ENCODE results near the gene DUSP2.
"Not testable (repeated sequence)": the region's sequence is repeated elsewhere in the genome, so short reads cannot be mapped to it uniquely, and the experiment has no call there.

Gene DUSP2

DNA sequence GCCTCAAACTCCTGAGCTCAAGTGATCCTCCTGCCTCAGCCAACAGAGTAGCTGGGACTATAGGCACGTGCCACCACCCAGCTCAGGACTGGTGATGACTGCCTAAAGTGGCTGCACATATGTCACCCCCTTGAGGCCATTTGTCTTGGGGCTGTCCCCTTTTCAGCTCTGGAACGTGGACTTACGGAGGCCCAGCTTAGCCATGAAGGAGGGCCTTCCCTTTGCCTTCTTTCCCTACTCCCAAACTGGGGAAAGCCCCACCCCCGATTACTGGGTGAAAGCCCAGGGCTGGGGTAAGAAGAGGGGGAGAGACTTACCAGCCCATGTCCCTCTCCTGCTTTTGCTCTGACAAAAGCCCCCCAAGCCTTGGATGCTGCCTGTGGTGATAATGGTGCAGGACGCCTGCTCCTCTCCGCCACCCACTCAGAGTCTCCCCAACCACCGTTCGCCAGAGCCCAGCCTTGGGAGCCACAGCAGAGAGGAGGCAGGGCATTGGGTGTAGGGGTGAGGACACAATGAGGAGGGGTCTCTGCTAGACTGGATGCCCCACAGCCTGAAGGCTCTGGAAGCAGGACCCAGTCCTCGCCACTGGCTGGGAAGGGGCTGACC is 2.5 kb upstream of the DUSP2 start:
- peak; percentile 55 for DNase-seq (ENCODE audit: low spot score)

DNA sequence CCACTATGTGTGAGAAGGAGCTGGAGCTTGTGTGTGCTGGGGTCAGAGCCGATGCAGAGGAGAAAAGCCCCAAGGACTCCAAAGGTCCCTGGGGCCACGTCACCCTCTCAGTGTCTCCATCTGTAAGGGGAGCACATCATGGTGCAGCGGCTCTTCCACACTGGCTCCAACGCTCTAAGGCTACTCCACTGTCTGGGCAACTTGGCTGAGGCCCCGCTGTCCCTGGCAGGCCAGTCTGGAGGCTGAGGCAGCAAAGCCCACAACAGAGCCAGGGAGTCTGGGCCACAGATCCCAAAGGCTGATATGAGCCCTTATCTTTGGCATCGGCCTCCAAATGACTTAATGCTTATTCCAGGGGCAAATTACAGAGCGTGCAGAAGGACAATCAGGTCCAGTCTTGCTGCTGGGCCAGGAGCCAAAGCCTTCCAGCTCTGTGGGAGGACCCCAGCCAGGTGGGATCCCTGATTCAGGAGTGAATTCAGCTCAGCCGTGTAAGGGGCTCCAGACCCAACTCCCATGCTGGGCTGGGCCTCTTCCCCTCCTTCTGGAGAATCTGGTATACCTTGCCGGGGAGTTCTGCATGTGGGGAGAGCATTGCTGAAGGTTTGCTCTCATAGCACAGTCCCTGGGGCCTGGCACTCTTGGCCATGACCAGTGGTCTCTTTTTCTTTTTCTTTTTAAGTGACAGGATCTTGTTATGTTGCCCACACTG is 1.8 kb upstream of the DUSP2 start:
- no peak for DNase-seq (ENCODE audit: low spot score)

DNA sequence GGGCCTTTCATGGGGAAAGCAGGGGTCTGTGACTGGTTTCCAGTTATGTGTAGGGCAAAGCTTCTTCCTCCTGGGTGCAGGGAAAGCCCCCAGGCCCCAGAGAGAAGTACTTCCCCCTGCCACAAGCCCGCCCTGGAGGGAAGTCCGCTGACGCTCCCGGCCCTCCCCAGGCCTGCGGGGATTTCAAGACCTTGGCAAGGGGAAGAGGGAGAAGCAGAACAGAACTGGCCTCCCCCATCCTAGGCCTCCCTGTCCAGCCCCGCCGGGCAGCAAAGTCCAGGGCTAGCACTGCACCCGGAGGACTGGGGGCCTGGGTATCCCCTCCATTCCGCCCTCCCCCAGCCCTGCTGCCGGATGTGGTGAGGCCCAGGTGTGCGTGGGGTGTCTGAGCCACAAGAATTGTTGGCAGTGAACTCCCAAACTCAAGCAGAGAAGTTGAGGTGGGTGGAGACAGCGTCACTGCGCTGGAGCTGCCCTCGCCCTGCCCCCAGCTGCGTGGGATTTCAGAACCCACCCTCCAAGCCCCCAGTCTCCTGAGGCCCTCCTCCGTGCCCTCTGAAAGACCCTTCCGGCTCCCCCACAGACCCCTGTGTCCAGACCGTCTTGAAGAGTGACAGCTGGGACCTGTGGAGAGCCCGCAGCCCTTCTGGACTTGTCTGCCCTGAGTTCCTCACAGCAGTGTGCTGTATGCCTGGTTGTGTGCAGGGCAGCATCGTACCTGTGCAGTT is 1.1 kb upstream of the DUSP2 start:
- DNase-seq (ENCODE audit: low spot score) = peak; percentile 84

DNA sequence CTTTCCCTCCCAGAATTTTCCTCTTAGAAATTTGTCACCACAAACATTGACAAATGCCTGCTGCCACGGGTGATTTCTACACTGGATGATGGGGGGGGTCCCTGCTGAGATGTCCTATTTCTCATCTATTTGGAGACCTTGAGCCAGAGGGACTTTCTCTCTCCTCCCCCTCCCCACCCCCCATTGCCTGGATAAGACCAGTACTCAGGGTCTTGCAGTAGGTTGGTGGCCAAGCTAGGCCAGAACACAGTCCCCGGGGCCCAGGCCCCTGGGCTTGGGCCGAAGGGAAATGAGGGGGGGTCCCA is 560 bp upstream of the DUSP2 start:
- no peak for DNase-seq (ENCODE audit: low spot score)

DNA sequence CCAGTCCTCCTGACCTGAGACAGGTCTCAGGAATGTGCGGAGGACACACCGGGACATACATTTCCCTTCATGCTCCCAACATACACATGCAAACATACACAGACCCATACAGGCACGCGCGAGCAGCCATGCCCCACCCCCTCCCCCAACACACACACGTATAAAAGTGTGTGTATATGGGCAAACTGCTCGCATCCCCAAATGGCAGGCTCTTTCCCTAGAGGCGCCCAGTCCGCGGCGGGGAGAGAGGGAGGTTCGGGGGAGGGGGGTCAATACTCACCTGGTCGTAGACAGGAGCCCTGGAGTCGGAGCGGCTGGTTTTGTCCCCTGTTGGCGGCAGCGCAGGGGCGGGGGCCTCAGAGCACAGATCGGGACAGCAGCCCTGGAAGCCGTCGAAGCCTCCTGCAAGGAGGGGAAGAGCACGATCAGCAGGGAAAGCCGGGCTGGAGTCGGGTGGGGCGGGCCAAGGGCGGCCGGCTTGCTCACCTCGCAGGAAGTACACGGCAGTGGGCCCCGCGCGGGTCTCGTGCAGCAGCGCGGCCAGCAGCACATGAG is 682 bp downstream of the DUSP2 start:
- DNase-seq (ENCODE audit: low spot score) = peak; percentile 37

DNA sequence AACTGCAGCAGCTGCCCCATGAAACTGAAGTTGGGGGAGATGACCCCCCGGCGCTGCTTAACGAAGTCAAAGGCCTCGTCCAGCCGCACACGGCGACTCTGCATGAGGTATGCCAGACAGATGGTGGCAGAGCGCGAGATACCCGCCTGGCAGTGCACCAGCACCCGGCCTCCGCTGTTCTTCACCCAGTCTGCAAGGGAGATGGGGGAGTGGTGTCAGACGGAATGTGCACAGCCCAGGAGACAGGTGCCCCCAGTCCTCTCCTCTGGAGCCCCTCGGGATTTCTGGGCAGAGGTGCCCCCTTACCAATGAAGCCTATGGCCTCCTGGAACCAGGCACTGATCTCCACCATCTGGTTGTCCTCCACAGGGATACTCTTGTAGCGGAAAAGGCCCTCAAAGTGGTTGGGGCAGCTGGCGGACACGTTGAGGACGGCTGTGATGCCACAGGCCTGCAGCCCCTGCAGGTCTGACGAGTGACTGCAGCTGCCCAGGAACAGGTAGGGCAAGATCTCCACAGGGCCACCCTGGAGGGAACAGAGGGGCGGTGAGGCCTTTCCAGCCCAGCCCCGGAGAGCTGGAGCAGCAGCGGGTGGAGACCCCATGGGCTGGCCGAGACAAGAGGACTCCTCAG is 1.3 kb downstream of the DUSP2 start:
- peak; percentile 65 for DNase-seq (ENCODE audit: low spot score)

DNA sequence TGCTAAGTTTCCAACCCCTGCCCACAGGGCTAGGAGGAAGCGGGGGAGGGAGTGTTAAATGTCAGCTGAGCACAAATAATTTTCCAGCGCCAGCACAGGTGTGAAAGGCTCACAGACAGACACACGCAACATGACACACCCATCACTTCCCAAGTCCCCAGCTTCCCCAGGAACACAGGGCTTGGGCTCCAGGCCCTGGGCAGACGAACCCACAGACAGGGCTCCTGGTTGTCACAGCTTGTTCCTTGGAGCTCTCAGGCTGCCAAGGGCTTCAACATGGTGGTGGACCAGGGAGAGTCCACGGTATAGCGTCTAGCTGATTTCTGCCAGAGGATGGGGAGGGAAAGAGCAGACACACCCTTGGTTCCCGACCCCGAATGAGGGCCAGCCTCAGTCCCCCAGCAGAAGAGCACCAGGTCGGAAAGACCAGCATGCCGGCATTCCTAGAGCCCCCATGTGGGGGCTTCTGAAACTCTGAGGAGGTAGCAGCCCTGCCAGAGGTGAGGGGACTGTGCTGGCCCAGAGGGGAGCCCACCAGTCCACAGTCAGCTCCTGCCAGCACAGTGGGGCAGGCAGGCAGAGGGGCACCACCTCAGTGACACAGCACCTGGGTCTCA is 1.9 kb downstream of the DUSP2 start:
- no peak for DNase-seq (ENCODE audit: low spot score)

DNA sequence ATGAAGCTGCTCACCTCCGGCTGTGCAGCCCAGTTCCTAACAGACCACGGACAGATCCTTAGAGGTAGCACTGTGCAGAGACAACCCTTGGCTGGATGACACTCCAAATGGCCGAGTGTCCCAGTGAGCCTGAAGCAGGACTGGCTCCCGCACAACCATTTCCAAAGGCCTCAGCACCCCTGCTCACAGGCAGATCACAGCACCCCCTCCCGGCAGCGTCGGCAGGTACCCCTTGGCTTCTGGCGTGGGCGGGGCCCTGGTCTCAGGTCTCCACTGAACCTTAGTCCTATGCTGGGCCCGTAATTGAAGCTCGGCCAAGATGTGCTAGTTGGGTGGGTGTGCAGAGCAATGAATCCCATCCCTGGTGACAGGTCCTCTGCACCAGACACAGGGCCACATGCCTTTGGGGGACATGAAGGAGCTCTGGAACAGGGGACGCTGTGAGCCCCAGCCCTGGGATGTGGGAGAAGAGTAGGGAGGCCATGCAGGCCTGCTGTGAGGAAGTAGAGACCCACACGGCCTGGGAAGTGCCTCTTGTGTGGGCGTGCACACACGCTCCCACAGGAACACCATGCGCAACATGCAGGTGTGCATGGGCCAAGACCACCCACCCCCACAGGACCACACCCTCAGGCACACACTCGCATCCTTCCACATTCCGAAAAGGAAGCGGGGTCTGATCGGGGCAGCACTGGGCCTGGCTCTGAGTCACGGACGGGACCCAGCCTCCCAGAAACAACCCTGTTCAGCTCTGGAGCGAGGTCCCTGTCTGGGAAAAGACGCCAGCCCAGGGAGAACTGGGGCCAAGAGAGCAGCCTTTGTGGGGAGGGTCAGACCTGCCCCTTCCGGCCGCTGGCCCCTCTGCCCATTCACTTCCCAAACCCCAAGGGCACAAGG is 2.8 kb downstream of the DUSP2 start:
- DNase-seq (ENCODE audit: low spot score) = peak; percentile 71

DNA sequence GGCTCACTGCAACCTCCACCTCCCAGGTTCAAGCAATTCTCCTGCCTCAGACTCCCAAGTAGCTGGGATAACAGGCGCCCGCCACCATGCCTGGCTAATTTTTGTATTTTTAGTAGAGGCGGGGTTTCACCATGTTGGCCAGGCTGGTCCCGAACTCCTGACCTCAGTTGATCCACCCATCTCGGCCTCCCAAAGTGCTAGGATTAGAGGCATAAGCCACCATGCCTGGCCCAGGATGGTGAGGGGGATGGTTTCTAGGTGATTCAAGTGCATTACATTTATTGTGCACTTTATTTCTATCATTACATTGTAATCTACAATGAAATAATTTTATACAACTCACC is 3.6 kb downstream of the DUSP2 start:
- not testable (repeated sequence) for DNase-seq (ENCODE audit: low spot score)

DNA sequence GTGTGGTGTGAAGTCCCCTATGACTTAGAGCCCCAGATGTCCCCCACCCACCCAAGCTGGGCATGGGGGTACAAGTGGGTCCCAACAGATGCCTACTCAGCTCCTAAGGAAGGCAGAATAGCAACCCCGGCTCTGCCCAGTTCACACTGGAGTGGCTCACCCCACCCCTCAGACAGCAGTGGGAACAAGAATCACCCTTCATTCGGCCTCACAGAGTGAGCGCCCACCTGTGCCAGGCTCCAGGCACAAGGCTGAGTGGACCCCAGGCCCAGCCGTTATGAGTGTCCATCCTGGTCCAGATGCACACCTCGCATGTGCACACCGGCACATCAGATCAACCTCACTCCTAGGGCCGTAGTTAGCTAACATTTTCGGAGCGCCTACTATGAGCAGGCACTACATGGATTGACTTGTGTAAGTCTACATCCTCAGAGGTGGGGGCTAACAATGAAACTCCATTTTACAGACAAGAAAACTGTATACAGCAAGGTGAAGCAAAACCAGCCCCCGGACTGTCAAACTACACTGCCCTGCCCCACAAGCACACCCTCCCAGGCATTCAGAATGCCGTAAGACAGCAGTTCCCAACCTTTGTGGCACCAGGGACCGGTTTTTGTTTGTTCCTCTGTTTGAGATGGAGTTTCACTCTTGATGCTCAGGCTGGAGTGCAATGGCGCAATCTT is 4.2 kb downstream of the DUSP2 start:
- no peak for DNase-seq (ENCODE audit: low spot score)

DNA sequence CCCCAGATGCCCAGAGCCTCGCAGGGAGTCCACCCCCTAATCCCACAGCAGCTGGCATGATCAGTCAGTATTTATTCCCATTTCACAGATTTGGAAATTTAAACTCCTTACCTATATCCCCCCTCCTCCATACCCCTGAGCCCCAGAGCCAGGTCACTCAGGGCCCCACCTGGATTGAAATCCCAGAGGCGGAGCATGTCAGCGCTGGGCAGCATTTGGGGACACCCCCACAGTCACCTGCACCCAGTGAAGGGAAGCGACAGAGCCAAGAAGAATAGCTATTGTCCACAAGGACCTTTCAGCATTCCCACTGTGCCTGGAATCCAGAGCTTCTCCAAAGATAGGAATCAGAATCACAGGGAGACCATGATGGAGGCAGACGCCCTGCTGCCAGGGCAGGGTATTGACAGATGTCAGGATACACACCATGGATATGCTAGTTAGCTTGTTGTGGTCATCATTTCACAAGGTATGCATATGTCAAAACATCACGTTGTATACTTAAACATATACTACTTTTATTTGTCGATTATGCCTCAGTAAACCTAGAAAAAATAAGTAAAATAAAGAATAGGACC is 6.0 kb downstream of the DUSP2 start:
- DNase-seq (ENCODE audit: low spot score) = no peak

DNA sequence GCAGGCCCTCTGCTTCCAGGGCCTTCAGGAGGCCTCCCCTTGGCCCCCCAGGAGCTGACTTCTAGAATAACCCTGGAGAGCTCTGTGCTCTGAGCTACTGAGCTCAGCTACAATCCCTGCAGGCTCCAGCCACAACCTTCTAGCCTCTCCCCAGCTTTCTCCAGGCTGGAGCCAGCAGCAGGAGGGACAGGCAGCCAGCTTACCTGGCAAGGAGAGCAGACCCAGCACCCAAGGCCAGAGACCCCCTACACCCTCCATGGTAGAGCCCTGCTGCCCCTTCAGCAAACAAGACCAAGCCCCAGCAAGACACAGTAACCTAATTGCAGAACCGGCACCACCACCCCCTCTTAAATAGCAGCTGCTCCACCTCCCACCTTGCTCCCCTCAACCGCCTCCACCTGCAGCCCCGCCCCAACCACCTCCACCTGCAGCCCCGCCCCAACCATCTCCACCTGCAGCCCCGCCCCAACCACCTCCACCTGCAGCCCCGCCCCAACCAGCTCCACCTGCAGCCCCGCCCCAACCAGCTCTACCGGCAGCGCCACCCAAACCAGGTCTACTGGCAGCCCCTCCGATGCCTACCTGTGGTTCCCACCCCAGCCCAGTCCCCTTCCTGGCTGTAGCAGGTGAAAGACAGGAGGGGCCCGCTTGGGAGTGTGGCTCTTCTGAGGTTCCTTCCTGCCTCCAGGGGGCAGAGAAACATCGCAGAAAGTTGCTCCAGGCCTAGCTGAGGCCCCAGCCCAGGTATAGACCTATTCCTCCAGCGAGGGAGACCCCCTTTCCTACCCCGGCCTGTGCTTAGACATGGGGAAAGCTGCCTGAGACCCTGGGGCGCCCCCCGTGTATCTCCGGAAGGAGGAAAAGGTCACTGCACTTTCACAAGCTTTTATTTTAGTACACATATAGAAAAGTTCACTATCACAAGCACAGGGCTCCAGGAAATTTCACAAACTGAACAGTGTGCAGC is 6.8 kb downstream of the DUSP2 start, which contains the start of gene ASTL:
ASTL (minus strand) TSS at position 324 of the 967 bp plus-strand sequence; CDS start at position 258, 66 bp downstream.
- DNase-seq (ENCODE audit: low spot score) = peak; percentile 71

DNA sequence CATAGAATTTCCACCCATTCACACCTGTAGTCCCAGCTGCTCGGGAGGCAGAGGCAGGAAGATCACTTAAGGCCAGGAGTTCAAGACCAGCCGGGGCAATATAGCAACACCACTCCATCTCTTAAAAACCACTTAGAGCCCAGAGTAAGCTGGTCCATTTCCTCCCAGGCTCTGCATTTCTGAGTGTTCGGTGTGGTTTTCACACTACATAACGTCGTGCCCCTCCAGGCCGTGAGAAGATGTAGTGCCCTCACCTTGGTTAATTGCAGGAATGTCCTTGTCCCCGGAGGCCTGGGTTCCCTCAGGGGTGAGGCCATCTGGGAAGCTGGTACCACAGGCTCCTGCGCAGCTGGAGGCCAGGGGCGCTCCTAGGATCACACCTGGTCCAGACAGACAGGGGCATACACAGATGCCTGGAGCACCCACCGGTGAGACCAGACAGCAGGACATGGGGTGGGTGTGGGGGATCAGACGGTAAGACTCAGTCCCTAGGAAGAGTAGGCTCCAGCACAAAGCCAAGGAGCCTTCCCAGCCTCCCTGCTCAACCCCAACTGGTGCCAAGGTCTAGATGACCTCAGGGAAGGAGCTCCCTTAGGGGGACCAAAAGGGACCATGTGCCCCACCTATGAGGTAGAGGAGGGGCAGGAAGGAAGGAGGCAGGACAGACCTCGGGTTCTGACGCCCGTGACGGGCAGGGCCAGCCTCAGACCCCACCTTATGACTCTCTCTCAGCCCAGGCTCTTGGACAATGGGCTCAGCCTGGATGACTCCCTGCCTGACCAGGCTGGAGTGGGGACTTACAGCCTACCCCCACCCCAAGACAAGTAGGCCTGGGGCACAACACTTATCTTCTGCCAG is 7.7 kb downstream of the DUSP2 start:
- DNase-seq (ENCODE audit: low spot score) = no peak

DNA sequence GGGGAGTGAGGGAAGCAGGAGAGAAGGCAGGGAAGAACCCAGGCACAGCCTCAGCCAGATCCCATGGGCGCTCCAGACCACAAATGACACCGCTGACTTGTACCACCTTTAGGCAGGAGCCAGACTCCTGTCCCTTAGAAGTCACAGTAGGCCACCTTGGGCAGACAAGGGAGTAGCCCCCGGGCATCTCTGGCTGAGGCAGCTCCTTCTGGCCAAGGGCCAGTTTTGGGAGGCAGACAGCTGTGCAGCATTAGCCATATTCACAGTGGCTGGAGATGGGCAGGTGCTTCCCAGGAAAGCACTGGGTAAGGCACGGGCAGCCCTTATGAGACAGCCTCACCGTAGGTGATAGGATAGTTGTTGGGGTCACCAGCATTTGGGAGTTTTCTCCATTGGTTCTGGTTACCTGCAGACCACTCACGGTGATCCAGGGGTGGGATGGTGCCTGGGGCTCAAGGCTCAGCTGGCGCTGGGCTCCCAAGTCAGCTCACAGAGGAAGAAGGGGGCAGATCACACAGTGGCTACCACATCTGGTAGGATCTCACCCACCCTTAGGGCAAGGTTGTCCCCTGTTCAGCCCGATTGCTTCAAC is 9.0 kb downstream of the DUSP2 start:
- DNase-seq (ENCODE audit: low spot score) = no peak

DNA sequence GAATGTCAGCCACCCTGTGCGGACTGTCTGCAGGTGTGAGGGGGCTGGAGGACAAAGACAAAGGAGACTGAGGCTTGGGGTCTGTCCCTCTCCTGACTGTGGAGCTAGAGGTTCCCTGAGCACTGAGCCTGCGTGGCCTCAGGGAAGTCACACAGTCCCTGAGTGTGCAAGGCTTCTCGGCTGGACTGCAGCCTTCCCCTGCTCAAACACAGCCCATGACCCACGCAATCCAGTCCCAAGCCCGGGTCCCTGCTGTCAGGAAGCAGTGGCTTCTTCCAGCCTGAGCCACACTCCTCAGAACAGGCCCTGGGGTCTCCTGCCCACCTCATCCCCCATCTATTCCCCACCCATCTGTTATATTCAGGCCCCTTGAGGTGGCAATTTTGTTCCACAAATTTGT is 9.6 kb downstream of the DUSP2 start:
- no peak for DNase-seq (ENCODE audit: low spot score)

DNA sequence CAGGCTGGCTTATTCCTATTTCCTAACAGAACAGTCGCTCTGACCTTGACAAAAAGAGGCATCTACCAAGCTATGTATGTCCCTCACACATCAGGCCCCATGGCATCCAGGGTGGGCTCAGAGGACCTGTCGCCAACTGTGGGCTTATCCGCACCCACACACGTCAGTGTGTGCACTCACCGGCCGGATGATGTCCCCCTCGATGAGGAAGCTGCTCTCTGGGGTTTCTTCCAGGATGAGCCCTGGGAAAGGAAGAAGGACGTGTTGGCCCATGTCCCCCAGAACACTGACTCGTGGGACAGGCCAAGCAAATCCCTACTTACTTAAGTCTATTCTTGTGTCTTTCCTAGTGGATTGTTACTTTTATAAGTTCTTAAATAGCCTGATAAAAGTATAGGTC is 10.1 kb downstream of the DUSP2 start:
- no peak for DNase-seq (ENCODE audit: low spot score)

DNA sequence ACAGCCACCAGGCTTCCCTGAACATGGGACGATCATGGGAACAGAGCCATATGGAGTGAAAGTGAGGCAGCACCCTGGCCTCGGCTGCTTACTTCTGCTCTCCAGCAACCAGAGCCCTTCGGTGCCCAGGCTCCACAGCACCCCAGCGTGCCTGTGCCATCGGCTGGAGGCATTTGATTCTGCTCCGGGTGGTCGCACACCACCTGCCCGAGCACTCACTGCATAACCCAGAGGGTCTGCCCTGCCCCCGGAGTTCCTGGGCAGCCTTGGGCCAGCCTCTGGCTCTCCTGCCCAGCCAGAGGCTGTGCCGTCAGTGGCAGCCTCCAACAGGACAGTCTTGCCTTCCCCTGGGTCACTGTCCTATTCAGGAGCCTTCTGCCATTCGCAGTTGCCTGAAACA is 10.8 kb downstream of the DUSP2 start:
- DNase-seq (ENCODE audit: low spot score) = no peak

All from NAMALWA (cell line).